CD4-positive, alpha-beta memory T cell (primary cell): ENCODE data around the gene PRDX5. TPM values are rescaled to one million over a fixed set of nuclear protein-coding genes. Genes with fewer than 3 reads are reported as not detected.

Experiments used
- CTCF ChIA-PET: fragments of 350-600 bp; sonication (Branson Sonifier 250); formaldehyde crosslinking; loops from one replicate; lab custom pipeline; 2021; ENCODE audit warnings: inconsistent platforms; ENCODE audit not compliant: partially characterized antibody; lab: Charles Lee
- POLR2A ChIA-PET: fragments of 350-600 bp; sonication (Branson Sonifier 250); formaldehyde crosslinking; loops from one replicate; lab custom pipeline; 2021; ENCODE audit not compliant: partially characterized antibody; lab: Charles Lee
- DNase-seq, 5 donors: peaks; one replicate each; pipeline versions ENCODE4 v3.0.0 to v3.0.0-alpha.2; 2020 to 2022; ENCODE audit warnings: mixed read lengths in 1 of 5
- H3K27ac ChIP-seq: one replicate; pipeline ENCODE4 v1.7.0; 2013; ENCODE audit warnings: low read depth, low read length
- H3K27me3 ChIP-seq: 2 replicates; pipeline ENCODE4 v1.7.0; 2013; ENCODE audit warnings: mild to moderate bottlenecking, low read length, moderate library complexity; ENCODE audit not compliant: insufficient read depth
- H3K36me3 ChIP-seq: 2 replicates; pipeline ENCODE4 v1.7.0; 2013; ENCODE audit warnings: mild to moderate bottlenecking, low read length, moderate library complexity; ENCODE audit not compliant: insufficient read depth
- H3K4me1 ChIP-seq: 2 replicates; pipeline ENCODE4 v1.7.0; 2013; ENCODE audit warnings: mild to moderate bottlenecking, low read length, moderate library complexity; ENCODE audit not compliant: insufficient read depth
- H3K4me3 ChIP-seq, 2 donors: one replicate each; pipeline ENCODE4 v1.7.0; 2013; ENCODE audit warnings: low read length in 2 of 2, mild to moderate bottlenecking in 1 of 2
- H3K9me3 ChIP-seq, 2 donors: one replicate each; pipeline ENCODE4 v1.7.0; 2013; ENCODE audit warnings: low read length in 2 of 2, control low read depth in 1 of 2; ENCODE audit not compliant: control insufficient read depth in 1 of 2
- H3K27ac Mint-ChIP-seq, 7 donors: one replicate each; pipeline ENCODE4 v1.8.0; 2020 to 2021; ENCODE audit warnings: mixed read lengths in 7 of 7, mild to moderate bottlenecking in 6 of 7, inconsistent platforms in 3 of 7, moderate library complexity in 3 of 7
- H3K27me3 Mint-ChIP-seq, 2 donors: one replicate each; pipeline ENCODE4 v1.8.0; 2020 to 2021; ENCODE audit warnings: mixed read lengths in 2 of 2
- H3K36me3 Mint-ChIP-seq, 2 donors: one replicate each; pipeline ENCODE4 v1.8.0; 2020 to 2021; ENCODE audit warnings: mixed read lengths in 2 of 2, inconsistent platforms in 1 of 2, mild to moderate bottlenecking in 1 of 2
- H3K4me1 Mint-ChIP-seq, 4 donors: one replicate each; pipeline ENCODE4 v1.8.0; 2020 to 2021; ENCODE audit warnings: mixed read lengths in 4 of 4, mild to moderate bottlenecking in 1 of 4
- H3K4me3 Mint-ChIP-seq, 8 donors: one replicate each; pipeline ENCODE4 v1.8.0; 2020 to 2021; ENCODE audit warnings: mixed read lengths in 8 of 8, mild to moderate bottlenecking in 7 of 8, moderate library complexity in 6 of 8, inconsistent platforms in 3 of 8
- H3K9me3 Mint-ChIP-seq, 8 donors: one replicate each; pipeline ENCODE4 v1.8.0; 2020 to 2021; ENCODE audit warnings: mixed read lengths in 8 of 8, mild to moderate bottlenecking in 5 of 8, inconsistent platforms in 3 of 8, moderate library complexity in 1 of 8
- intact Hi-C: fragments of 100-400 bp; cut with micrococcal nuclease; formaldehyde crosslinking; loops from one replicate; pipeline ENCODE4 v1.15.1; 2023
- polyA plus RNA-seq, 2 donors: library from polyadenylated mRNA; unstranded; fragments of 300-500 nt; fragmentation: Illumina TruSeq; gene quantifications; one replicate each; pipeline ENCODE4 v1.2.3, GENCODE V29; 2021
- total RNA-seq, 2 experiments: library from RNA; stranded (reverse); gene quantifications; one replicate each; pipeline ENCODE4 v1.2.3, GENCODE V29; 2021

PRDX5 gene
- total RNA-seq, result 10 to 100 TPM; 57.6 to 58.7 TPM
- polyA plus RNA-seq, result 100 to 1,000 TPM; 164 to 251 TPM

DNA sequence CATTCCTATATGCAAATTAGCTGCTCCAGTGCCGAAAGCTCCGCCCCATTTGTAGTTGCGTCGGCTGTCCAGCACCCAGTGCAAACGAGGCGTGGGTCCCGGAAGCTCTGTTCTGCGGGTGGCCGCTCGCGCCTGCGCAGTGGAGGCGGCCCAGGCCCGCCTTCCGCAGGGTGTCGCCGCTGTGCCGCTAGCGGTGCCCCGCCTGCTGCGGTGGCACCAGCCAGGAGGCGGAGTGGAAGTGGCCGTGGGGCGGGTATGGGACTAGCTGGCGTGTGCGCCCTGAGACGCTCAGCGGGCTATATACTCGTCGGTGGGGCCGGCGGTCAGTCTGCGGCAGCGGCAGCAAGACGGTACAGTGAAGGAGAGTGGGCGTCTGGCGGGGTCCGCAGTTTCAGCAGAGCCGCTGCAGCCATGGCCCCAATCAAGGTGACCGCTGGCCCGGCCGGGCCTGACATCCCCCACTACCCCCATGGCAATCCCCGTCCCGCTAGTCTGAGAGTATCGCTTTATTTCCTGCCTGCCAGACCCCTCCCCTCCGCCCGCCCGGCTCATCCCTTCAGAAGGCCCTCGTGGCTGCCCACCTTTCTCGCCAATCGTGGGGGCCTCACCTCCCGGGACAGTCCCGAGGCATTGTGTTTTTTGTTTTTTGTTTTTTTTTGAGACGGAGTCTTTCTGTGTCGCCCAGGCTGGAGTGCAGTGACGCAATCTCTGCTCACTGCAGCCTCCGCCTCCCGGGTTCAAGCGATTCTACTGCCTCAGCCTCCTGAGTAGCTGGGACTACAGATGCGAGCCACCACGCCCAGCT, at the start of gene PRDX5:
TSS of gene PRDX5 (plus strand) at position 161 of the 805 bp plus-strand sequence. CDS start at position 256, 95 bp downstream.
- POLR2A ChIA-PET, result interaction anchor here (0.8 to 4.8 kb wide), 40 partner anchors 11 to 1761 kb away, joined by 3 to 153 read pairs (median 6); partner anchors contain the start of genes BAD, C11orf98, CATSPERZ and CCDC85B
- peak within 1 kb of the TSS; percentile 97 to 100 (median 100) for H3K27ac Mint-ChIP-seq

DNA sequence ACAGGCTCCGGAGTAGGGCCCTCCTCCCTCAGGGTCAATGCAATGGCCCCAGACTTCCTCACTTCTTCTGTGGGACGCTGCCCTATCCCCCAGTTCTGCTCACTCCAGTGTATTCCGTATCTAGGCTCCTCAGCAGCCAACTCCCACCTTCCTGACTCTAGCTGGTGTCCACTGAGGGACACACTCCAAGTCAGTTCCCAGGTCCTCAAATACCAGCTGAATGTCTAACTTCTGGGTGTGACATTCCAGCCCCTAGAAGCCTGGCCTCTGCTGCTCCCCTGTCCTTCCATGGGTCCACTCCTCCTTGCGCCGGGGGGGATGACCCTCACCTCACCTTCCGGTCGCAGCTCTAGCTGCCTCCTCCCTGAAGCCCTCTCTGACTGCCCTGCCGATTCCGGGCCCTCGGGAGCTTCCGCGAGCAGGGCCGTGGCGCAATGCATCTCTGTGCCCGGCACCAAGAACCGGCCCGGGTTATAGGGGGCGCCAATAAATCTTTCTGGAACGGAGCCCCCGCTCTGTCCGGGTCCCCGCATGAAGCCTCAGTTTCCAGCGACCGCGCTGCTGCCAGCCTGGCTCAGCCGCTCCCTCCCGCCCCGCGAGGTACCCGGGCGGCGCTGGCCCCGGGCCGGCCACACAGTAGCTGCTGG, 48.9 kb upstream of the PRDX5 start:
- Histone ChIP-seq H3K4me1 (peaks cover 20% of the 10 kb centered on the region), H3K27me3 (no peaks in the 10 kb centered on the region), H3K27ac (peak overlapping the region; percentile 93), H3K36me3 (no peaks in the 10 kb centered on the region), H3K4me3 (peak overlapping the region; percentile 93 to 98), H3K9me3 (no peaks in the 10 kb centered on the region)
- peaks cover 0 to 4% of the 10 kb centered on the region in 2 donors for H3K27me3 Mint-ChIP-seq
- H3K4me3 Mint-ChIP-seq, result peak overlapping the region; percentile 92 to 100 (median 96)
- intact Hi-C loops, result loop anchor here (1.0 kb wide), 3 partner anchors 18 to 65 kb away; partner anchors contain the start of gene PLCB3
- ChIA-PET POLR2A (interaction anchor here (0.7 to 6.9 kb wide), 24 partner anchors 8 to 1428 kb away, joined by 3 to 289 read pairs (median 6); partner anchors contain the start of genes BAD, CATSPERZ, CCDC88B and COX8A), CTCF (interaction anchor here (1.0 to 6.5 kb wide), 7 partner anchors 14 to 63 kb away, joined by 3 to 92 read pairs (median 7); partner anchors contain the start of genes BAD, CATSPERZ, ESRRA and FERMT3)
- peaks cover 9 to 36% (median 19%) of the 10 kb centered on the region in 4 donors for H3K4me1 Mint-ChIP-seq
- peaks cover 0 to 13% (median 0%) of the 10 kb centered on the region in 8 donors for H3K9me3 Mint-ChIP-seq
- H3K36me3 Mint-ChIP-seq, result peaks cover 0 to 20% of the 10 kb centered on the region in 2 donors
- peak in 1 of 5 donors; percentile 37 for DNase-seq
- peak overlapping the region; percentile 95 to 100 (median 98) for H3K27ac Mint-ChIP-seq

More for the DNA sequence above, at the start of gene PRDX5:
- H3K9me3 ChIP-seq, result no peaks in the 10 kb centered on the region
- H3K4me3 ChIP-seq, result peak within 1 kb of the TSS; percentile 68 to 72
- H3K27me3 ChIP-seq, result no peaks in the 10 kb centered on the region
- peaks cover 12% of the 10 kb centered on the region for H3K36me3 ChIP-seq
- H3K4me3 Mint-ChIP-seq, result peak within 1 kb of the TSS; percentile 95 to 99 (median 96)
- H3K4me1 Mint-ChIP-seq, result peaks cover 17 to 44% (median 29%) of the 10 kb centered on the region in 4 donors
- intact Hi-C loops, result loop anchor here (1.0 to 5.0 kb wide), 7 partner anchors 13 to 335 kb away; partner anchors contain the start of genes CCDC88B, ESRRA, GPR137 and RPS6KA4
- H3K9me3 Mint-ChIP-seq, result peaks cover 0 to 2% (median 0%) of the 10 kb centered on the region in 8 donors
- no peaks in the 10 kb centered on the region for H3K27me3 Mint-ChIP-seq
- peak; percentile 96 to 98 (median 97) for DNase-seq
- peak within 1 kb of the TSS; percentile 96 for H3K27ac ChIP-seq
- H3K4me1 ChIP-seq, result peaks cover 26% of the 10 kb centered on the region
- peaks cover 15 to 35% of the 10 kb centered on the region in 2 donors for H3K36me3 Mint-ChIP-seq
- CTCF ChIA-PET, result interaction anchor here (0.7 to 3.8 kb wide), 25 partner anchors 9 to 334 kb away, joined by 3 to 54 read pairs (median 5); partner anchors contain the start of genes CATSPERZ, CCDC88B, ESRRA and FERMT3

DNA sequence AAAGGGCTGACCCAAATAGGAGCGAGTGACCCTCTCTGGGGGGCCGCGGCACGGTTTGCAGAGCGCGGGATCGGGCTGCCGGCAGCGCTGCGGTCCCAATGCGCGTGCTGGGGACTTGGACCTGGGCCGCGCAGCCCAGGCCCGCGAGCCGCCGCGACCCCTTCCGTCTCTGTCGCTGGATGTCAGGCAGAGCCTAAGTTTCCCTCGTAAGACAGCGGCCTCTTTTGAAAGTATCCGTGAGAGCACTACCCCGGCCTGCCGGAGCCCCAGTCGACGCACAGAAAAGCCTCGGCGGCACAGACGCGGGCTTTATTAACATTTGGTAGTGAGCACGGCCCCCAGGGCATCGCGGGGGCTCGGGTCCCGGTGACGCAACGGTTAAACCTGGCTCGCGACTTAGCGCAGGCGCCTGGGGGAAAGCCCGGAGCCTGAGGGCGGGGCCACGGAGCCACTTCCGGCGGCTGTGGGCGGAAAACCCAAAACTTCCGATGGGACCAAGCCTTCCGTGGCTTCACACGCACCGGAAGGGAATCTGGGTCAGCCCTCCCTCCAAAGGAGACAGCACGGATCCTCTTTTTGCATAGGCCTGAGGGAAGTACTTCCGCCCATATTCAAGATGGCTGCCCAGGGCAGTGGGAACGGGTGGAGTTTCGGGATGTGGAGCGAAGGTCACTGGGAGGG, 48.2 kb upstream of the PRDX5 start:
- peak overlapping the region; percentile 93 to 100 (median 96) for H3K4me3 Mint-ChIP-seq
- peaks cover 0 to 4% of the 10 kb centered on the region in 2 donors for H3K27me3 Mint-ChIP-seq
- peaks cover 9 to 36% (median 19%) of the 10 kb centered on the region in 4 donors for H3K4me1 Mint-ChIP-seq
- Histone ChIP-seq H3K27ac (peak overlapping the region; percentile 93), H3K36me3 (no peaks in the 10 kb centered on the region), H3K27me3 (no peaks in the 10 kb centered on the region), H3K4me3 (peak overlapping the region; percentile 93 to 98), H3K4me1 (peaks cover 20% of the 10 kb centered on the region), H3K9me3 (no peaks in the 10 kb centered on the region)
- POLR2A ChIA-PET, result interaction anchor here (0.6 to 6.9 kb wide), 35 partner anchors 8 to 1679 kb away, joined by 3 to 289 read pairs (median 5); partner anchors contain the start of genes BAD, CATSPERZ, CCDC88B and COX8A
- H3K9me3 Mint-ChIP-seq, result peaks cover 0 to 13% (median 0%) of the 10 kb centered on the region in 8 donors
- H3K36me3 Mint-ChIP-seq, result peaks cover 0 to 20% of the 10 kb centered on the region in 2 donors
- CTCF ChIA-PET, result interaction anchor here (0.7 to 6.5 kb wide), 8 partner anchors 12 to 64 kb away, joined by 3 to 92 read pairs (median 5); partner anchors contain the start of genes BAD, CATSPERZ, ESRRA and FERMT3
- peak overlapping the region; percentile 98 to 100 (median 99) for H3K27ac Mint-ChIP-seq
- DNase-seq, result peak; percentile 98
- intact Hi-C loops, result loop anchor here (1.0 kb wide), 9 partner anchors 16 to 84 kb away; partner anchors contain the start of genes DNAJC4, ESRRA, FKBP2 and GPR137

DNA sequence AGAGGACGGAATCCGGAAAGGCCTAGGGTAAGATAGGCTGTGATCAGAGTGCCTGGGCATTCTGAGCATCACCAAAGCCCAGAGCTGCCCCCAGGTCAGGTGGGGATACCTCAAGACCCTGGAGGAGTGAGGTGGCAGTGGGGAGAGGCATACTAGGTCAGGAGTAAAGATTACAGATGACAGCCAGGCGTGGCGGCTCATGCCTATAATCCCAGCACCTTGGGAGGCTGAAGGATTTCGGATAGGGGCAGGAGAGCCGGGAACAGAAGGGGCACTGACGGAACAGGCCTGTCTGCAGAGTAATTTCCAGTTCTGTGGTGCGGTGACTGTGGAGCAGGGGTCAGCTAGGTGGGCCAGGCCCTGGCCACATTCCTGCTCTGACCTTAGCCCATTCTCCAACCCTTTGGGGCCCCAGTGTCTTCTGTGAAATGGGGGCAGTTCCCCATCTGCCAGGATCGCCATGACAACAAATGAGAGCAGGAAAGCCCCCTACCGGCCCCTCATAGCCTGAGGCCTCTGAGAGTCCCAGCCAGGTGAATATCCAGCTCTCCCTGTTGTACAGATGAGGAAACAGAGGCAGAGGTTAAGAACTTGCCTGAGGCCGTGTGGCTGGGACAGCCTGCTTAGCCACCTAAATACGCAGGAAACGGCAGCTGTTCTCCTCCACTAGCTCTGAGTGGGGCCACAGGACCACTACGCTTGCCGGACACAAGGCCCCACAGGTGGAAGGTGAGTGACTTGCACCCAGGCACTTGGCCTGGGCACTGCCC, 42.7 kb upstream of the PRDX5 start:
- Histone ChIP-seq H3K4me3 (no peak overlapping the region), H3K4me1 (peaks cover 6% of the 10 kb centered on the region), H3K9me3 (no peaks in the 10 kb centered on the region), H3K27me3 (no peaks in the 10 kb centered on the region), H3K27ac (no peak overlapping the region), H3K36me3 (peaks cover 9% of the 10 kb centered on the region)
- ChIA-PET CTCF (no interaction called here), POLR2A (interaction anchor here (2.5 kb wide), 1 partner anchor 68 kb away, joined by 9 read pairs; the partner anchor contains the start of gene FERMT3)
- H3K27me3 Mint-ChIP-seq, result peaks cover 0 to 1% of the 10 kb centered on the region in 2 donors
- peaks cover 0 to 22% of the 10 kb centered on the region in 2 donors for H3K36me3 Mint-ChIP-seq
- H3K9me3 Mint-ChIP-seq, result peaks cover 0 to 12% (median 0%) of the 10 kb centered on the region in 8 donors
- no peak for DNase-seq
- no peak overlapping the region for H3K4me3 Mint-ChIP-seq
- peak overlapping the region in 1 of 7 donors; percentile 15 for H3K27ac Mint-ChIP-seq
- intact Hi-C loops, result no loop called here
- H3K4me1 Mint-ChIP-seq, result peaks cover 5 to 14% (median 6%) of the 10 kb centered on the region in 4 donors

DNA sequence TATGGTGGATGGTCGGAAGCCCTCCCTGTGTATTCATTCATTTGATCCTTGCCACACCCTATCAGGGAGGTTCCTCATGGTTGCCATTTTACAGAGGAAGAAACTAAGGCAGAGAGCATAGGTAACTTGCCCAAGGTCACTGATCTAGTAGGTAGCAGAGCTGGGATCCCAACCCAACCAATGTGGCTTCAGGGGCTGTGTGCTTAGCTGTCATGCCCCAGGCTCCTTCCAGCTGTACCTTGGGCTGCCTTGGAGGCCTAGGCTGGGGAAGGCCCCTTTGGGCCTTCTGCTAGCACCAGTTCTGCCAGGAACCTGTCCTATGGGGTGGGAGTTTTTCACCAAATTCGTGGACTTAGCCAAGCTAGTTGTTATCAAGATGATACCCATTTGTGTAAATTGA, 42.1 kb upstream of the PRDX5 start:
- CTCF ChIA-PET, result no interaction called here
- H3K27me3 Mint-ChIP-seq, result no peaks in the 10 kb centered on the region
- H3K36me3 Mint-ChIP-seq, result peaks cover 0 to 18% of the 10 kb centered on the region in 2 donors
- Histone ChIP-seq H3K27ac (no peak overlapping the region), H3K9me3 (no peaks in the 10 kb centered on the region), H3K4me1 (peaks cover 6% of the 10 kb centered on the region), H3K36me3 (peaks cover 9% of the 10 kb centered on the region), H3K27me3 (no peaks in the 10 kb centered on the region), H3K4me3 (no peak overlapping the region)
- POLR2A ChIA-PET, result interaction anchor here (1.3 to 2.5 kb wide), 2 partner anchors 9 to 69 kb away, joined by 3 to 9 read pairs; partner anchors contain the start of genes BAD and FERMT3
- no peak overlapping the region for H3K4me3 Mint-ChIP-seq
- H3K27ac Mint-ChIP-seq, result peak overlapping the region in 1 of 7 donors; percentile 79
- H3K4me1 Mint-ChIP-seq, result peaks cover 4 to 11% (median 5%) of the 10 kb centered on the region in 4 donors
- intact Hi-C loops, result no loop called here
- peaks cover 0 to 6% (median 0%) of the 10 kb centered on the region in 8 donors for H3K9me3 Mint-ChIP-seq
- no peak for DNase-seq
